NOMO-1 treated with dmso at 0.1 percent for 144 hours (cell line): ENCODE data around the gene EFCAB8.

ENCODE experiments used
- DNase-seq: peaks from one replicate; lab custom pipeline; 2025; ENCODE audit not compliant: unreplicated experiment; lab: John Stamatoyannopoulos, UW

EFCAB8 gene

DNA sequence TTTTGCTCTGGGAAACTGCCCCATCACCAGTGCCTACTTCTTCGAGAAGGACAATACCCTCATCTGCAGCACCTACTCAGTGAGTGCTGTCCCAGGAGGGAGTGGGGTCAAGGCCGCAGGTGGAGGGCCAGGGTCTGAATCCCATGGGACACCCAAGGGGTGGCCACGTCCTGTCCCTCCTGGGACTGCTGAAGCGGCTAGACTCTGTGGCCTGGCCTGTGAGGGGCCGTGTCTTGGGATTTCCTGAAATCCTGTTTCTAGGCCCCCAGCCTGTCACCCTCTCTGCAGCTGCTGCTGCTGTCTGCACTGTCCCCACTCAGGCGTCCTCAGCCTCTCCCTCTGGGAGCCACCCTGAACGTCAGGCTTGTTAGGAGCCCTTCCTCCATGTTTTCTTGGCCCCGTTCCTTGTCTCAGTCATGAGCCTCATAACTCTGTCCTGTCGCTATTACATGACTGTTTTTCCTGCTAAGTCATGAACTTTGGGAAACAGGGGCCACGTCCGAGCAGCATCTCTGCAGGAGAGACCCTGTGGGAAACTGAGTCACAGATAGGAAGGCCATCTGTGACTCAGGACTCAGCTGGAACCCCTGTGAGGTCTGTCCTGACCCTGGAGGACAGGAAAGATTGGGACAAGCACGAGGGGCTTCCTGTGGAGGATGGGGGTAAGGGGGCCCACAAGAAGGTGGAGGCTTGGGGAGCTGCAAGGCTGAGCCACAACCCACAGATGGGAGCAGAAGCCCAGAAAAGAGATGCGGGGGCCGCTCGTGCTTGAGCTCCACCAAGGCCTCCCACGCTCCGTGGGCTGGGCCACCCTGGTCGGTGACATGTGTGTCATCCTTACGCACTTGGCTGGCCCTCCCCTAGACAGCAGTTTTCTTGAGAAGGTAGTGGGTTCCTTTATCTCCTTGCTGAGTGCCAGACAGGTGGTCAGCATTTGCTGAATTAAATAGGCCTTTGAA, 49.9 kb downstream of the EFCAB8 start:
- no peak for DNase-seq

DNA sequence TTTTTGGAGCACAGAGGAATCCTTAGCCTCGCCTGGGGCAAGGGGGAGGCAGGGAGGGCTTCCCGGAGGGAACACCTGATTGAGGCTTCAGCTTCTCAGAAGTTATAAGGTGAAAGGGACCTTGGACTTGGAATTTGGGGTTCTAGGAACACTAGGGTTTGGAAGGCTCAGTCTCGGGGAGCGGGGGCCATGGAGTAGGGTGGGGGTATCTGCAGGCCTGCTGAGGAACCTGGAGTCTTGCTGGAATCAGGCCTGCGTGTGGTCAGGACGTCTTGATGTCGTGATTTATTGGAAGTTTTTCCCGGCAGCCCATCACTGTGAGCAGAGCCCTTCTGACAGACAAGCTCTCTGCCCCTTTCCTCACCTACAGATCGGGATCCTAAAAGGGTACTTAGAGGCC, 50.7 kb downstream of the EFCAB8 start:
- no peak for DNase-seq

DNA sequence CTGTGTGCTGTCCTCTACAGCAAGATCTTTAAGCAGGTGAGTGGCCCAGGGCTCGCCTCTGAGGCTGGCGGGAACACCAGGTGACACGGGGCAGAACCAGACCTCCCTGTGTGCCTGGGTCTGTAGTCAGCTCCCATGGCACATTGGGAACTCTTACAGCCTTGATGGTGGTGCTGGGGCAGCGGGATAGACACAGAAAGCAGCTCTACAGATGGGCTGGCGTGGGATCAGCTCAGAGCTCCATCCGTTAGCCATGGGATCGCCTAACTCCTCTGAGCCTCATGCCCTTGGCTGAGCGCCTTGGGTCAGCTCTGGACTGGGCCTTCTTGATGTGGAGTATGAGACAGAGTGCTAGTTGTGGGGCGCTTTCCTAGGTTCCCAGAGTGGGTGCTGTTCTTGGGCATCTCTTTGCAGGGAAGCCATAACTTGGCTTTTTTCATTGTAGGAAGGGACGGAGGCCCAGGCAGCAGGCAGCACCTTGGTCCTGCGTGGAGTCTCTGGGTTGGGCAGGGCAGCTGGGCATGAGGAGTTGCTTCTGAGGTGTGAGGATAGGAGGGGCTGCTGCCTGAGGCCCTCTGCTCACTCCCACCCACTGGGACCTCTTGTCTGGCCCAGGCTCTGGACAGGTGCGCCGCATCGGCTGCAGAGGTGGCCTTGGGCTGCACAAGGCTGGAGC, 51.3 kb downstream of the EFCAB8 start:
- DNase-seq = no peak

DNA sequence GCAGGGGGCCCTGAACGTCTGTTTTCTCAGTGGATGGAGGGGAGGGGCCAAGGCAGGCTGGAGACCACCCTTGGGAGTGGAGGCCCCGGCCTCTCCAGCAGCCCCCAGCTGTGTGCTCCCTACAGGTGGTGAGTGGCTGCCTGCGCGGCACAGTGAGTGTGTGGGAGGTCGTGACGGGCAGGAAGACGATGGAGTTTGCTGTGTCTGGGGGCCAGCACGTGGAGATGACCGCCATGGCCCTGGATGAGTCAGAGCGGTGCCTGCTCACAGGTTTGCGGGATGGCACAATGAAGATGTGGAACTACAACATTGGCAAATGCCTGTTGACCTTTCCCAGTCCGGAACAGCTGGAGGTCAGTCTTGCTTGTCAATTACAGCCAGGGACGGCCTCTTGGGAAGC, 52.6 kb downstream of the EFCAB8 start:
- no peak for DNase-seq

DNA sequence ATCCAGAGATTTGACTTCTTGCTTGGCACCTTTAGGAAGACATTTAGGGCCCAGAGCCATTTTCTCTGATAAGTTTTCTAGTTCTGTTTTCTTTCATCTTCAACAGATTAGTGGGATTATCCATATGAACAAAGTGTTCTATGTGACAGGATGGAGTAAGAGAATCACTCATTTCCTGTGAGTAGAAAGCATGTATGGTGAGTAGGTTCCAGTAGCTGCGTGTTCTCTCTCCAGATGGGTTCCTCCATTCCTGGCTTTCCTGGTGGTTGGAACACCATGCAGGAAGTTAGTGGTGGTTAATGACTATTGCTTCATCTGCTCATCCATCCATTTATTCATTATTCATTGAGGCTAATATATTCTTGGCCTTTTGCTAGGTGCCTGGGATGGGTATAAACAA, 54.0 kb downstream of the EFCAB8 start:
- no peak for DNase-seq

DNA sequence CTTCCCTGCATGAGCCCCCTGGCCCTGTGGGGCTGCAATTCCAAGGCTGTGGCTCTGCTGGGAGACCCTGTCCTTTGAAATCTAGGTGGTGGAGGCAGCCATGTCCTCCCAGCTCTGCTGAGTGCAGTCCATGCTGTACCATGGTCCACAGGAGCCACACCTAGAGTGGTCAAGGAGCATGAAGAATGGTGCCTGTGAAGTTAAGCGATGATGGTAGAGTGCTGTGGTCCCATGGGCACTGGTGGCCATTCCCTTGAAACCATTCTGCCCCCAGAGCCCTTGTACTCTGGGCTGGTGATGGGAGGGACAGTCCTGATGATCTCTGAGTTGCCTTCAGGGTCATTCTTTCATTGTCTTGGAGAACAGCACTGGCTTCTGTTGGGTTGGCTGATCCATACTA, 55.3 kb downstream of the EFCAB8 start:
- DNase-seq = no peak

DNA sequence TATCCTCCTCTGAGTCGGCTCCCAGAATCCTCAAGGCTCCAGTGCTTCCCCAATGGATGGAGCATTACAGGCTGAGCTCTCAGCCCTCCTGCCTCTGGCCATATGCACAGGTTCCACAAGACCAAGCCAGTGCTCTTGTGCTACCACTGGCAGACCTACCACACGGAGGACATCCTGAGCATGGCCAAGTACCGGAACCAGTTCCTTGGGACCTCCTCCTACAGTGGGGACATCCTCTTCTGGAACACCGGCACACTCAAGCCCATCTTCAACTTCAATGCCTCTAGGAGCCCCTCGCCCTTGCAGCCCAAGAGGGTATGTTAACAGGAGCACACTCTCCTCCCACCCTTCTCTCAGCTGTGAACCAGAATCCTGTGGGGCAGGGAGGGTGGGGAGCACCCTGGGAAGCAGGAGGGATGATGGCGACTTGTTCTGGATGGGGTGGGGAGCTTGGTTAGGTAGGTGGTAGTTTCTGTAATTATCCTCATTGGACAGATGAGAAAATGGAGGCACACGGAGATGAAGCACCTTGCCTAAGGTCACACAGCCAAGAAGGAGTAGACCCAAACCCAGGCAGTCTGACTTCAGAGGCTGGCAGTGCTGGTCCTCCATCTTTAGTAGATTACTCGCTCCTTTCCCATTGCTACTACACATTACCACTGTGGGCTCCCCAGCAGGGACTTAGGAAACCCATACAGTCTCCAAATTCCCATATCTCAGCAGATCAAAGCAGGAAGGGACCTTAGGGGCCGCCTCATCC, 58.6 kb downstream of the EFCAB8 start:
- no peak for DNase-seq

DNA sequence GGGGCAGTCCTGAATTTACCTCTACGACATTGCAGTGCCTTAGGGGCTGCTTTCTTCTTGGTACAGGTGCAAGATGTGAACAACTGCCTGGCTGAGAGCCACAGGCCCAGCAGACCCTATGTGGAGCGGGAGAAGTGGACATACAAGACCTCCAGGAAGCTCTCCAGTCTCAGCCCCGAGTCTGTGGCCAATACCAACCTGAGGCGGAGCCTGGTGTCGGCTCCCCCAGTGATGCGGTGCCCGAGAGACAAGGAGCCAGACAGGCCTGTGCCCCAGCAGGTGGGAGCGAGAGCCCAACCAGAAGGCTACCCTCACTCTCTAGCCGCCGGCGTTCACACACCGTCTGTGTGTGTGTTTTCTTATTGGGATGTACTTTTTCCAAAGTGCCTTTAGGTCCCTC, 59.6 kb downstream of the EFCAB8 start:
- DNase-seq = no peak

DNA sequence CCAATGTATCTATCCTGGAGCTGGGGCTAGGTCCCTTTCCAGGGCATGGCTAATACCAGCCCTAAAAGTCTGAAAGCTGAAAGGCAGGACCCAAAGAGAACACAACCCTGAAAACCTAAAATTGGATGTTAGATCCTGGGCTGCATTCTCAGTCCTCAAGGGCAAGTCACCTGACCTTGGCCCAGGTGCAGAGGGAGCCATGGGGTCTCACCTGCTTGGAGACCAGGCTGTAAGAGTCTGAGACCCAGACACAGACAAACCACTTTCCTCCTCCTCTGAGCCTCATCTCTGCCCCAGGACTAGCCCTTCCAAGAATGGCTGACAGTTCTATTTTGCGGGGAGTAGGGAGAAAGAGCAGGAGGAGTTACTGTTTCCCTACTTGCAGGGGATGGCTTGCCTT, 60.0 kb downstream of the EFCAB8 start:
- no peak for DNase-seq

DNA sequence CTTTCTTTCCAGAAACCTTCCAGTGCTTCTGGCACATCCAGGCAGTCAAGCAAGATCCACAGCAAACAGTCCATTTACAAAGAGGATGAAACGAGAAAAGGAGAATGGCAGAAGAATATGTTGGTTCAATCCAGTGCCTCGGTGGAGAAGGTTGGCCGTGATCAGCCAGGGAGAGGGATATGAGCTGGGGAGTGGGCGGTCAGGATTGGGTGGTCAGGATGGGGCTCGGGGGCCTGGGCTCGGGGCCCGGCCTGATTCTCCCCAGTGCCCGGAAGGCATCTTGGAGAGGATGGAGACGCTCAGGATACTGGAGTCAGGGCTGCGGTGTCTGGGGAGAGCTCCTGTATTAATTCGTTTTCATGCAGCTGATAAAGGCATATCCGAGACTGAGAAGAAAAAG, 61.3 kb downstream of the EFCAB8 start:
- DNase-seq = no peak

DNA sequence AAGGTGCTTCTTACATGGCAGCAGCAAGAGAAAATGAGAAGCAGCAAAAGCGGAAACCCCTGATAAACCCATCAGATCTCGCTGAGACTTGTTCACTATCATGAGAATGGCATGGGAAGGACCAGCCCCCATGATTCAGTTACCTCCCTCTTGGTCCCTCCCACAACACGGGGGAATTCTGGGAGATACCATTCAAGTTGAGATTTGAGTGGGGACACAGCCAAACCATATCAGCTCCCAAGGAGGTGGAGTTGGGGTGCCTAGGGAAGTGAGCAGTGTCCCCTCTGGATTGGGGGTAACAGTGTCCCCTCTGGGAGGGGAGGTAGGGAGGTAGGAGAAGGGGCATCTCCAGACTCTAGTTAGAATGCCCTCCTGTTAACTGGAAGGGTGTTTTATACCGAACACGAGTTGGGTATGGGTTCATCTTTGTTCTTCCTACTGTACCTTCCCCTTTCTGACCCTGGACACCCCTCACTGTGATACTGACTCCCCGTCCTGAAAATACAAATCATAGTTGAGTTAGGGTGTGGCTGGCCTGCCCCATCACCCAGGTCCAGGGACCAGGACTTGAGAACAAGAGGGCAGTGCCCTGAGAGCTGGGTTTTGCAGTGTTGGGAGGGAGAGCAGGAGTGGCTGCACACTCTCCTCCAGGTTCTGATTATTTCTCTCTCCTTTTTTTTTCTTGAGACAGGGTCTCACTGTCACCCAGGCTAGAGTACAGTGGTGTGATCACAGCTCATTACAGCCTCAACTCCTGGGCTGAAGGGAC, 62.0 kb downstream of the EFCAB8 start:
- no peak for DNase-seq

DNA sequence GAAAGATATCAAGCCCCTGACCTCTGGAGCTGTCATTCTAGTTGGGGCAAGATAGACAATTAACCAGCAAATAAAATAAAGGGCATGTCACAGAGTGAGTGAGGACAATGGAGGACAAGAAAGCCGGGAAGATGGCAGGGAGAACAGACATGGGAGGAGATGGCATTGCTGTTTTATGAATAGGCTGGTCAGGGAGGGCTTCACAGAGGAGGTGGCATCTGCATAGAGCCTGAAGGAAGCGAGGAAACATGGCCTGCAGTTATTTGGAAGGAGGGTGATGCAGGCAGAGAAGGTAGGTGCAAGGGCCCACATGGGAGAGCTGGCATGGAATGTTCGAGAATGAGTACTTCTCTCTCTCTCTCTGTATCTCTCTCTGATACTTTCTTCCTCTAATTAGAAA, 63.7 kb downstream of the EFCAB8 start:
- no peak for DNase-seq

DNA sequence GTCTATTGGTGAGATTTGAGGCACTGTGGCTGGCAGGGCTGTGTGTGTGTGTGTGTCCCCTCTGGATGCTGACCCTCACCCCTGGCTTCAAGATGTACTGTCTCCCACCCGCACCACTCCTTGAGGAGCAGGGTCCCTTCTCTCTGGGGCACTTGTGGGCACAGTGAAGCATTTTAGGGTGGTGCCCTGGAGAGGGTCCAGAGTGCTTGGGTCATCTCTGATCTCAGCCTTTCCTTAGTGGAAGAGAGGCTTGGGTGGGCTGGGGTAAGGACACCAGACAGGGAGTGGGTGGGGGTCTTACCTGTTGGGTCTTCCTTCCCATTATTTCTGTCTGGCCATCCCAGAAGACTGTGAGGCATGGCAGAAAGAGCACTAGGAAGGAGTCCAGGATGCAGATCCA, 66.1 kb downstream of the EFCAB8 start:
- DNase-seq = no peak

DNA sequence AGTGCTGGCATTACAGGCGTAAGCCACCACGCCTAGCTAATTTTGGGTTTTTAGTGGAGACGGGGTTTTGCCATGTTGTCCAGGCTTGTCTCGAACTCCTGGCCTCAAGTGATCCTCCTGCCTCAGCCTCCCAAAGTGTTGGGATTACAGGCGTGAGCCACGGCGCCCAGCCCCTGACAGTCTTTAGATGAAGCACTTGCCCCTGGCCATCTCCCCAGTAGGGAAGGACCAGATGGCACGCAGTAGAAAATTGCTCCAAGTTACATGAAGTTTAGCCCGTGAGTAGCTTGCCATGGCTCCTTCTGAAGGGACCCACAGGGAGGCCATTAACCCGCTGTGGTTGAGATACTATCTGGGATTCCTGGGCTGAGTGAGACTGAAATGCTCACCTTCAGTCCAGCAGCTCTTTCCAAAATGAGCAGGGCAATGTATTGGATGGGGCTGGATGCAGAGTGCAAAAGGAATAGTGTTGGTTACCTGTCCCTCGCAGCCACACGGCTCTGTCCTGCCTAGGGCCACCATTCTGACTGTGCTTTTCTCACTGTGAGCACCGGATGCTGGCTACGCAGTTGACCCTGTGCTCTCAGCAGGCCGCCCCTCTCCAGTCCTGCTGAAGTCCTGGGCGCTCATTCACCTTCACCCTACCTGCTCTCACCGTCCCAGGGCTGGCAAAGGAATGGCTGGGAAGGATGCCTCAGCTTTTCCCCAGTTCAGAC, 66.9 kb downstream of the EFCAB8 start:
- DNase-seq = no peak

DNA sequence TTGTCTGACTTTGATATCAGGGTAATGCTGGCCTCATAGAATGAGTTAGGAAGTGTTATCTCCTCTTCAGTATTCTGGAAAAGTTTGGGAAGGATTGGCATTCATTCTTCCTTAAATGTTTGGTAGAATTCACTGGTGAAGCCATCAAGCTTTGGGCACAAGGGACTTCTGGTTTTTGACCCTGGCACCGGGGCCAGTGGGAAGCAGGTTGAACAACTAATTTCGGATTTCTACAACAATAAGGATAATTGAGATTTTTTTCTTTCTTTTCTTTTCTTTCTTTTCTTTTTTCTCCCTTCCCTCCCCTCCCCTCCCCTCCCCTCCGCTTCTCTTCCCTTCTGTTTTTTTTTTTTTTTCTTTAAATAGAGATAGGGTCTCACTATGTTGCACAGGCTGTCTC, 70.4 kb downstream of the EFCAB8 start:
- no peak for DNase-seq

DNA sequence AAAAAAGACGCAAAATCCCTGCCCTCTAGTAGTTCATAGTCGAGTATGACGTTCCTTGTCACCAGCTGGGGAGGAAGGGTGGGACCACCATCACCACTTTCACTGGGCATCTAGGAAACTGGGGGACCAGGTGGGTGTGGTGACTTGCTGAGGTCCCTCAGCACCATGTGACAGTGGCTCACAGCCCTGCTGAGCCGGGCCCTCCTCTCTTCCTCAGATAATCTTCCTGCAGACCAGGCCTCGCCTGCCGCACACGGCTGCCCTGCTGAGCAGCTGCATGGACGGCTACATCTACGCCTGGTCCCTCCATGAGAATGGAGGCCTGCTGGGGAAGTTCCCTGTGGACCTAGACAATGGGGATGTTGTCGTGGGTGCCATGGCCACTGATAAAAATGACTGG, 71.5 kb downstream of the EFCAB8 start:
- DNase-seq = no peak

DNA sequence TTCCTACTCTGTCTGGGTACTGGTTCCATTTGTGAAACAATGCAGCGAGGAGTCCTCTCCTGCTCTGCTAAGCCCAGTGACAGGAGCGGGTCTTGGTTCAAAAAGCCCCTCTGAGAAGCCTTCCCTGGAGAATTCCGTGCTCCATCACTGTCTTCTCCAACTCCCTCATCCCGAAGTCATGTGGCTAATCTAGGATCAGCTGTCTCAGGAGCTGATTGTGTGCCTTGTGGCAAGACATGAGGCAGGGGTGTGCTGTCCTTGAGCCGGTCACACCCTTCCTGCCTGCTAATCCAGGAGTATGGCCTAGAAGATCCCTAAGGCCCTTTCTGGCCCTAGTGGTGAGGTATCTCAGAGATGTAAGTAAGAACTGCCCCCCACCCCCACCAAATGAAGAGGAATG, 72.0 kb downstream of the EFCAB8 start:
- no peak for DNase-seq

DNA sequence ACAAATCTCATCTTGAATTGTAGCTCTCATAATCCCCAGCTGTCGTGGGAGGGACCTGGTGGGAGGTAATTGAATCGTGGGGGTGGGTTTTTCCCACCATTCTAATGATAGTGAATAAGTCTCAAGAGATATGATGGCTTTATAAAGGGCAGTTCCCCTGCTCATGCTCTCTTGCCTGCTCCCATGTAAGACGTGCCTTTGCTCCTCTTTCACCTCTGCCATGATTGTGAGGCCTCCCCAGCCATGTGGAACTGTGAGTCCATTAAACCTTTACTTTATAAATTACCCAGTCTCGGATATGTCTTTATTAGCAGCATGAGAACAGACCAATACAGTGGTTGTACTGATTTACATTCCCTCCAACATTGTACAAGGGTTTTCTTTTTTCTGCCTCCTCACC, 75.9 kb downstream of the EFCAB8 start:
- no peak for DNase-seq

DNA sequence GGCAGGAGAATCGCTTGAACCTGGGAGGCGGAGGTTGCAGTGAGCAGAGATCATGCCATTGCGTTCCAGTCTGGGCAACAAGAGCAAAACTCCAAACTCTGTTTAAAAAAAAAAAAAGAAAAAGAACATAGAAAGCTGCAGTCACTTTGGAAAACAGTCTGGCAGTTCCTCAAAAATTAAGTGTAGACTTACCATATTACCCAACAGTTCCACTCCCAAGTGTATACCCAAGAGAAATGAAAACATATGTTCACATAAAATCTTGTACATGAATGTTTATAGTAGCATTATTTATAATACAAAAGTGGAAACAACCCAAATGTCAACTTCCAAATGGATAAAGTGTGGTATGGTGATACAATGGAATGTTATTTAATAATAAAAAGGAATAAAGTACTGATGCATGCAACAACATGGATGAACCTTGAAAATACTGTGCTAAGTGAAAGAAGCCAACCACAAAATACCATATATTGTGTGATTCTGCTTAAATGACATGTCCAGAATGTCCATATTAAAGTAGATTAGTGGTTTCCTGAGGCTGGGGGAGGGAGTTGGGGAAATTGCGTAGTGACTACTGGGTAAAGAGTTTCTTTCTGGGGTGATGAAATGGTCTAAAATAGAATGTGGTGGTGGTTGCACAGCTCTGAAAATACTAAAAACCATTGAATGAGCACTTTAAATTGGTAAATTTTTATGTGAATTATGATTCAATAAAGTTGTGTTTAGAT, 82.6 kb downstream of the EFCAB8 start:
- no peak for DNase-seq
